Vagina (tissue), 2 donors: ENCODE measurements around the gene WSB2.

Experiments used
- POLR2A ChIP-seq, 2 donors: fragments of 450-650 bp; IDR thresholded peaks; one replicate each; pipeline ENCODE4 v1.6.1; 2017; ENCODE audit warnings: antibody characterized with exemption in 2 of 2, mild to moderate bottlenecking in 2 of 2, moderate library complexity in 2 of 2
- POLR2AphosphoS5 ChIP-seq, 2 donors: sonication (generic); formaldehyde crosslinking; IDR thresholded peaks; one replicate each; pipeline ENCODE4 v1.9.0; 2017; ENCODE audit warnings: antibody characterized with exemption in 2 of 2, mild to moderate bottlenecking in 2 of 2, low read depth in 1 of 2; ENCODE audit not compliant: insufficient read depth in 1 of 2
- TF ChIP-seq, protein P1 (sequence below), 3 experiments: fragments of 450-650 bp in 2 of 3; fragments of 200-600 bp in 1 of 3; sonication (generic) in 1 of 3; IDR thresholded peaks; one replicate each; pipeline ENCODE4 v1.5.1; 2017 to 2019; ENCODE audit warnings: antibody characterized with exemption in 3 of 3, mild to moderate bottlenecking in 2 of 3, moderate library complexity in 2 of 3

DNA sequence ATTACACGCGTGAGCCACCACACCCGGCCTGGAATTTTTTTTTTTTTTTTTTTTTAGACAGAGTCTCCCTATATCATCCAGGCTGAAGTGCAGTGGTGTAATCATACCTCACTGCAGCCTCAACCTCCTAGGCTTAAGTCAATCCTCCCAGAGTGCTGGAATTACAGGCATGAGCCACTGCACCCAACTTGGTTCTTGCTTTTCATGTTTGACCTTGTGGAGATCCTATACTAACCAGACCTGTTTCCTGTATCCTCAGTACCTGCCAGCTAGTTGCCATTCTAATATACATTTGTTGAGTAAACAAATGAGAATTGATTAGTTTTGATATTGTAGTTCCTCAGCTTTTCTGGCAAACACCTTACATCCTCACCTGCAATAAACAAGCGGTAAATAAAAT is 46.0 kb upstream of the WSB2 start:
- TF ChIP-seq, protein P1, sequence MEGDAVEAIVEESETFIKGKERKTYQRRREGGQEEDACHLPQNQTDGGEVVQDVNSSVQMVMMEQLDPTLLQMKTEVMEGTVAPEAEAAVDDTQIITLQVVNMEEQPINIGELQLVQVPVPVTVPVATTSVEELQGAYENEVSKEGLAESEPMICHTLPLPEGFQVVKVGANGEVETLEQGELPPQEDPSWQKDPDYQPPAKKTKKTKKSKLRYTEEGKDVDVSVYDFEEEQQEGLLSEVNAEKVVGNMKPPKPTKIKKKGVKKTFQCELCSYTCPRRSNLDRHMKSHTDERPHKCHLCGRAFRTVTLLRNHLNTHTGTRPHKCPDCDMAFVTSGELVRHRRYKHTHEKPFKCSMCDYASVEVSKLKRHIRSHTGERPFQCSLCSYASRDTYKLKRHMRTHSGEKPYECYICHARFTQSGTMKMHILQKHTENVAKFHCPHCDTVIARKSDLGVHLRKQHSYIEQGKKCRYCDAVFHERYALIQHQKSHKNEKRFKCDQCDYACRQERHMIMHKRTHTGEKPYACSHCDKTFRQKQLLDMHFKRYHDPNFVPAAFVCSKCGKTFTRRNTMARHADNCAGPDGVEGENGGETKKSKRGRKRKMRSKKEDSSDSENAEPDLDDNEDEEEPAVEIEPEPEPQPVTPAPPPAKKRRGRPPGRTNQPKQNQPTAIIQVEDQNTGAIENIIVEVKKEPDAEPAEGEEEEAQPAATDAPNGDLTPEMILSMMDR (IDR thresholded peaks at IDR 0.05) = no peak
- TF ChIP-seq POLR2A (IDR thresholded peaks at IDR 0.05) = no peak
- no peak for TF ChIP-seq POLR2AphosphoS5 (IDR thresholded peaks at IDR 0.05; ENCODE audit: insufficient read depth in 1 of 2, low read depth in 1 of 2)
